IMR-90 (cell line): ENCODE results near the gene WDR5. TPM values are rescaled to one million over a fixed set of nuclear protein-coding genes. Genes with fewer than 3 reads are reported as not detected.
"Not testable (repeated sequence)": the region's sequence is repeated elsewhere in the genome, so short reads cannot be mapped to it uniquely, and the experiment has no call there.

Source experiments
- ATAC-seq: fragments of 200-7000 bp; cut with Tn5 transposase; 2 replicates; pipeline ENCODE4 v1.9.1; 2020; ENCODE audit warnings: low read depth, mild to moderate bottlenecking, moderate library complexity
- BruUV-seq: library from RNA; stranded (reverse); fragments of 400-500 nt; replicated peaks from 2 replicates; lab custom pipeline; 2021; lab: Mats Ljungman, UMichigan
- CTCF ChIA-PET: fragments of 300-600 bp; formaldehyde crosslinking; extraction: SDS; loops from one replicate; lab custom pipeline; 2021; ENCODE audit warnings: antibody characterized with exemption; lab: Yijun Ruan, JAX
- POLR2A ChIA-PET: fragments of 300-600 bp; sonication (Branson Sonifier 250); formaldehyde crosslinking; loops from one replicate; lab custom pipeline; 2022; ENCODE audit warnings: antibody characterized with exemption; ENCODE audit not compliant: unreplicated experiment; lab: Charles Lee
- DNase-seq: peaks from one replicate; pipeline ENCODE4 v3.0.0; 2013
- H2AFZ ChIP-seq: replicated peaks from 2 replicates; pipeline ENCODE3; 2013; ENCODE audit warnings: low read length, mild to moderate bottlenecking; ENCODE audit not compliant: poor library complexity
- H2AK5ac ChIP-seq: 2 replicates; pipeline ENCODE4 v1.6.1; 2013; ENCODE audit warnings: low read depth, low read length, inconsistent platforms
- H2AK9ac ChIP-seq: replicated peaks from 2 replicates; pipeline ENCODE3; 2013; ENCODE audit warnings: mild to moderate bottlenecking, low read depth, low read length, moderate library complexity; ENCODE audit not compliant: poor library complexity
- H2BK120ac ChIP-seq: 2 replicates; pipeline ENCODE4 v1.6.1; 2013; ENCODE audit warnings: low read depth, low read length, inconsistent platforms
- H2BK15ac ChIP-seq: 3 replicates; pipeline ENCODE4 v1.6.1; 2013; ENCODE audit warnings: low read depth, low read length, inconsistent platforms
- H2BK20ac ChIP-seq: 2 replicates; pipeline ENCODE4 v1.6.1; 2013; ENCODE audit warnings: low read depth, mild to moderate bottlenecking, inconsistent platforms, low read length, moderate library complexity
- H2BK5ac ChIP-seq: 2 replicates; pipeline ENCODE4 v1.6.1; 2013; ENCODE audit warnings: mild to moderate bottlenecking, low read depth, low read length, inconsistent platforms; ENCODE audit not compliant: poor library complexity, severe bottlenecking
- H3K14ac ChIP-seq: replicated peaks from 2 replicates; pipeline ENCODE4 v1.6.1; 2013; ENCODE audit warnings: low read depth, low read length, inconsistent platforms
- H3K18ac ChIP-seq: 2 replicates; pipeline ENCODE4 v1.6.1; 2013; ENCODE audit warnings: low read depth, low read length, control low read depth
- H3K23ac ChIP-seq: 2 replicates; pipeline ENCODE4 v1.6.1; 2013; ENCODE audit warnings: low read depth, low read length, inconsistent platforms
- H3K27ac ChIP-seq: 2 replicates; pipeline ENCODE4 v1.5.1; 2013; ENCODE audit warnings: mild to moderate bottlenecking, control low read depth, low read length; ENCODE audit not compliant: insufficient read depth
- H3K27me3 ChIP-seq: 2 replicates; pipeline ENCODE4 v1.6.1; 2013; ENCODE audit warnings: low read length; ENCODE audit not compliant: control insufficient read depth, insufficient read depth
- H3K36me3 ChIP-seq: 2 replicates; pipeline ENCODE4 v1.6.1; 2013; ENCODE audit warnings: low read length, mixed read lengths; ENCODE audit not compliant: control insufficient read depth, insufficient read depth
- H3K4ac ChIP-seq: 2 replicates; pipeline ENCODE4 v1.6.1; 2013; ENCODE audit warnings: low read depth, low read length, inconsistent platforms
- H3K4me1 ChIP-seq: 2 replicates; pipeline ENCODE4 v1.6.1; 2013; ENCODE audit warnings: low read length, mixed read lengths; ENCODE audit not compliant: control insufficient read depth, insufficient read depth
- H3K4me2 ChIP-seq: 2 replicates; pipeline ENCODE4 v1.6.1; 2013; ENCODE audit warnings: low read depth, mild to moderate bottlenecking, control low read depth, low read length, moderate library complexity
- H3K4me3 ChIP-seq: 2 replicates; pipeline ENCODE4 v1.5.1; 2013; ENCODE audit warnings: low read depth, mild to moderate bottlenecking, control low read depth, low read length, moderate library complexity; ENCODE audit not compliant: insufficient read depth
- H3K56ac ChIP-seq: 2 replicates; pipeline ENCODE4 v1.6.1; 2013; ENCODE audit warnings: low read length, inconsistent platforms; ENCODE audit not compliant: insufficient read depth; ENCODE audit errors: extremely low read depth
- H3K79me1 ChIP-seq, 2 experiments: 2 replicates each; pipeline ENCODE4 v1.6.1; 2013; ENCODE audit warnings: low read length in 2 of 2, inconsistent platforms in 1 of 2, low read depth in 1 of 2
- H3K9ac ChIP-seq: 2 replicates; pipeline ENCODE4 v1.6.1; 2013; ENCODE audit warnings: low read depth, low read length, control low read depth
- H3K9me1 ChIP-seq: 2 replicates; pipeline ENCODE4 v1.6.1; 2013; ENCODE audit warnings: low read length, inconsistent platforms; ENCODE audit not compliant: insufficient read depth
- H3K9me3 ChIP-seq: 2 replicates; pipeline ENCODE4 v1.6.1; 2013; ENCODE audit warnings: low read length; ENCODE audit not compliant: control insufficient read depth, insufficient read depth
- H4K20me1 ChIP-seq: 2 replicates; pipeline ENCODE4 v1.6.1; 2013; ENCODE audit warnings: low read length, inconsistent platforms; ENCODE audit not compliant: insufficient read depth
- H4K5ac ChIP-seq: 2 replicates; pipeline ENCODE4 v1.6.1; 2013; ENCODE audit warnings: mild to moderate bottlenecking, low read depth, low read length, control low read depth
- H4K8ac ChIP-seq, 2 experiments: 2 replicates each; pipeline ENCODE4 v1.6.1; 2013; ENCODE audit warnings: low read depth in 2 of 2, low read length in 2 of 2, control low read depth in 1 of 2, inconsistent platforms in 1 of 2
- H4K91ac ChIP-seq: 2 replicates; pipeline ENCODE4 v1.6.1; 2013; ENCODE audit warnings: low read depth, low read length, inconsistent platforms; ENCODE audit not compliant: insufficient read depth
- MXI1 ChIP-seq: IDR thresholded peaks from 2 replicates; pipeline ENCODE4 v1.6.1; 2012; ENCODE audit warnings: low read depth, mild to moderate bottlenecking, low read length, moderate library complexity, borderline replicate concordance
- WGBS, 2 experiments: methylation state at CpG; one replicate each; pipeline versions ENCODE4 v1.1.5 to v1.1.7; 2013; ENCODE audit warnings: missing lambda C conversion rate in 2 of 2; ENCODE audit not compliant: insufficient read length in 1 of 2; ENCODE audit errors: extremely low coverage in 2 of 2; 5-methylcytosine and 5-hydroxymethylcytosine counted together
- dilution Hi-C: fragments of 300-500 bp; cut with HindIII; formaldehyde crosslinking; loops from one replicate; pipeline ENCODE4 v1.14.3; 2018; ENCODE audit warnings: low sequenced_read_pairs; ENCODE audit not compliant: unreplicated experiment
- in situ Hi-C: fragments of 300-500 bp; cut with MboI; formaldehyde crosslinking; loops from 3 replicates; pipeline ENCODE4 v1.14.3; 2019; ENCODE audit warnings: low sequenced_read_pairs, inconsistent platforms, mixed read lengths
- intact Hi-C: fragments of 100-400 bp; cut with micrococcal nuclease; formaldehyde crosslinking; loops from 2 replicates; pipeline ENCODE4 v1.10.0; 2022
- polyA plus RNA-seq, 3 experiments: library from polyadenylated mRNA; depleted of rRNA; stranded (reverse); fragments of >200 nt; gene quantifications; 2 replicates each; pipeline ENCODE4 v1.2.3, GENCODE V29; 2012; ENCODE audit warnings: low replicate concordance in 1 of 3
- total RNA-seq: library from RNA; depleted of rRNA; stranded (reverse); fragments of >200 nt; gene quantifications from 2 replicates; pipeline ENCODE4 v1.2.3, GENCODE V29; 2012

The WDR5 gene
- total and polyA plus RNA-seq, 2 of the 4 experiments (the other 2 are of a cell fraction) = 18.3 to 26.6 TPM

GRCh38 chr9:134100040-134100439, 35.8 kb upstream of the WDR5 start:
- no peak overlapping the region for H3K9ac ChIP-seq
- no peak overlapping the region for H3K4me2 ChIP-seq
- H3K4ac ChIP-seq = no peak overlapping the region
- H3K27ac ChIP-seq = no peak overlapping the region
- H3K56ac ChIP-seq = no peak overlapping the region
- H3K36me3 ChIP-seq = no peaks in the 10 kb centered on the region
- dilution Hi-C loops (no loop called here), intact Hi-C loops (no loop called here), in situ Hi-C loops (no loop called here)
- DNase-seq (no peak), ATAC-seq (no peak)
- no peak overlapping the region for H4K91ac ChIP-seq
- ChIA-PET CTCF (no interaction called here), POLR2A (no interaction called here)
- no peak overlapping the region for H2AK9ac ChIP-seq
- H2AK5ac ChIP-seq = no peak overlapping the region
- no peak overlapping the region for H3K14ac ChIP-seq
- no peak overlapping the region for H3K4me3 ChIP-seq
- no peak overlapping the region for H3K18ac ChIP-seq
- peaks cover 5% of the 10 kb centered on the region; the same call in 1 of the 2 replicates for H3K9me3 ChIP-seq
- H4K5ac ChIP-seq = no peak overlapping the region
- H3K9me1 ChIP-seq = no peaks in the 10 kb centered on the region
- no peak overlapping the region for H2BK20ac ChIP-seq
- 33% methylated on average over 1 of the region's 5 CpGs; no CpG with 5 or more reads in 1 of the 2 experiments for WGBS, 2 experiments
- H3K79me1 ChIP-seq = no peaks in the 10 kb centered on the region
- H3K4me1 ChIP-seq = no peaks in the 10 kb centered on the region
- H3K27me3 ChIP-seq = peaks cover 10% of the 10 kb centered on the region
- no peak overlapping the region for H2AFZ ChIP-seq
- no TSS peak for BruUV-seq
- no peak for TF ChIP-seq MXI1
- H2BK120ac ChIP-seq = no peak overlapping the region
- no peak overlapping the region for H2BK5ac ChIP-seq
- no peak overlapping the region for H3K23ac ChIP-seq
- H2BK15ac ChIP-seq = no peak overlapping the region
- no peak overlapping the region for H4K8ac ChIP-seq
- H4K20me1 ChIP-seq = no peaks in the 10 kb centered on the region

GRCh38 chr9:134101133-134101532, 34.7 kb upstream of the WDR5 start:
- H3K56ac ChIP-seq, H3K4me1 ChIP-seq, H3K4me2 ChIP-seq, dilution Hi-C loops, H3K4me3 ChIP-seq, H2BK120ac ChIP-seq, H3K14ac ChIP-seq, CTCF ChIA-PET, H3K27me3 ChIP-seq, H3K9ac ChIP-seq, H4K8ac ChIP-seq, H2BK5ac ChIP-seq, H4K20me1 ChIP-seq, H3K79me1 ChIP-seq, H3K27ac ChIP-seq, POLR2A ChIA-PET, BruUV-seq, H4K5ac ChIP-seq, H2AFZ ChIP-seq, in situ Hi-C loops, H3K4ac ChIP-seq, H3K18ac ChIP-seq, H3K23ac ChIP-seq, H2BK15ac ChIP-seq, DNase-seq, H2BK20ac ChIP-seq, H4K91ac ChIP-seq, H3K9me3 ChIP-seq, H2AK9ac ChIP-seq, H3K36me3 ChIP-seq, intact Hi-C loops, ATAC-seq, H2AK5ac ChIP-seq, H3K9me1 ChIP-seq: not testable (repeated sequence)
- no CpG with 5 or more reads among the region's 6 CpGs for WGBS, 2 experiments
